HFF-Myc (cell line): ENCODE results near the gene ZNF865.

Experiments used
- DNase-seq: peaks from one replicate; pipeline ENCODE4 v3.0.0-alpha.2; 2011; ENCODE audit warnings: low read depth; ENCODE audit errors: extremely low read depth
- H3K4me3 ChIP-seq: replicated peaks from 2 replicates; pipeline ENCODE4 v1.5.1; 2011; ENCODE audit warnings: low read depth, mild to moderate bottlenecking, control low read depth, low read length
- TF ChIP-seq, protein P1 (sequence below): IDR thresholded peaks from 2 replicates; pipeline ENCODE4 v1.5.1; 2012; ENCODE audit warnings: mild to moderate bottlenecking, low read depth, low read length, control low read depth; ENCODE audit errors: missing control alignments

Gene ZNF865

DNA sequence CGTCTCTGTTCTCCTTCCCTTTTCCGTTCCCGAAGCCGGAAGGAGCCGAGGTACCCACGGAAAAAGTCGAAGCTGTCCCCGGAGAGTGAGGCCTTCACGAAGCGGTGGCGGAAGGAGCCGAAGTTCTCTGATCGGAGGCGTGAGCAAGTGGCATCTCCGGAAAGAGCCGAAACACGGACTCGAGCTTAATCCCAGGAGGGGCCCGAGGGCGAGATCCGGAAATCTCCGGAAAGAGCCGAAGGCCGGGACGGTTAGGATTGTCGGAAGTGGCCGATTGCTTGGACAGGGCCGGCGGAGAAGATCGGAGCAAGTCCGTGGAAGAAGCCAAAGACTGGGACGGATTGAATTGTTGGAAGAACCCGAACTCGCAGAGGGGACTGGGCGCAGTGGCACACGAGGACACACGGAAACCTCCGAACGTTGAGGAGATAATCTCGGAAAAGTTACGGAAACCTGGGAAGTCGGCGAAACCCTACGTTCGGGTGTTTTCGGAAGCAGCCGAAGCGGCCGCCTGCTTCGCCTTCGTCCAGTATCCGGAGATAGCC lies 48.9 kb downstream of the ZNF865 start:
- peak; percentile 99 for DNase-seq
- H3K4me3 ChIP-seq, result peak overlapping the region; percentile 75

DNA sequence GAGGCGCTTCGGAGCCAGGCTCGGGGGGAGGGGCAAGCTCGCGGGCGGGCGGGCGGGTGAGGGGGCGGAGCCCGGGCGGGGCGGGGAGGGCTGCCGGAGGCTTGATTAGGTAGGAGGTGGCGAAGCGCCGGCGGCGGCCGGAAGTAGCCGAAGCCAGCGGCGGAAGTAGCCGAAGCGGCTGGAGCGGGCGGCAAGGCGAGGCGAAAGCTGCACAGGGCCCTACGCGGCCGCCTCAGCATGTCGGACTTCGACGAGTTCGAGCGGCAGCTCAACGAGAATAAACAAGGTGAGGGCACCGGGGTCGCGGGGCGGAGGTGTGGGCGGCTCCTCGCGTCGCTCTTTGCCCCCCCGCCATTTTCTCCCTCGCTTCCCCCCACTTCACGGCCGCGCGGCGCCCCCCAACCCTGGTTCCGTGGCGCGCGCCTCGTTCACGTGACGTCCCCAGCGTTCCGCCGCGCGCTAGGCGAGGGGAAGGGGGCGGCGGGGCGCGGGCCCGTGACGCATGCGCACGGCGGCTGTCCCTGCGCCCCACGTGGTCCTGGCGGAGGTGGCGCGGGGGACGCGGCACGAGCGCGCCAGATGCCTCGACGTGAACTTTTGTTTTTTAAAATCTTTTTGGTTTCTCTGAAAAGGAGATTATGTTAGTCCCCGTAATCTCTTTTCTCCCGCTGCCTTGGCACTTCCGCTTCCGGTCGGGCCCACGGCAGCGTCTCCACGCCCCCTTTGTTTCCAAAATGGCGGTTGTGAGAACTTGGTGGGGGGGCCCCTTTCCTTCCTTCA lies 49.6 kb downstream of the ZNF865 start, which contains the start of gene U2AF2:
Gene U2AF2 (plus strand): TSS at position 168 of the 780 bp plus-strand sequence. CDS start 70 bp downstream, at position 238.
- no peak for DNase-seq
- peak within 1 kb of the TSS; percentile 75 for H3K4me3 ChIP-seq
- TF ChIP-seq, protein P1, sequence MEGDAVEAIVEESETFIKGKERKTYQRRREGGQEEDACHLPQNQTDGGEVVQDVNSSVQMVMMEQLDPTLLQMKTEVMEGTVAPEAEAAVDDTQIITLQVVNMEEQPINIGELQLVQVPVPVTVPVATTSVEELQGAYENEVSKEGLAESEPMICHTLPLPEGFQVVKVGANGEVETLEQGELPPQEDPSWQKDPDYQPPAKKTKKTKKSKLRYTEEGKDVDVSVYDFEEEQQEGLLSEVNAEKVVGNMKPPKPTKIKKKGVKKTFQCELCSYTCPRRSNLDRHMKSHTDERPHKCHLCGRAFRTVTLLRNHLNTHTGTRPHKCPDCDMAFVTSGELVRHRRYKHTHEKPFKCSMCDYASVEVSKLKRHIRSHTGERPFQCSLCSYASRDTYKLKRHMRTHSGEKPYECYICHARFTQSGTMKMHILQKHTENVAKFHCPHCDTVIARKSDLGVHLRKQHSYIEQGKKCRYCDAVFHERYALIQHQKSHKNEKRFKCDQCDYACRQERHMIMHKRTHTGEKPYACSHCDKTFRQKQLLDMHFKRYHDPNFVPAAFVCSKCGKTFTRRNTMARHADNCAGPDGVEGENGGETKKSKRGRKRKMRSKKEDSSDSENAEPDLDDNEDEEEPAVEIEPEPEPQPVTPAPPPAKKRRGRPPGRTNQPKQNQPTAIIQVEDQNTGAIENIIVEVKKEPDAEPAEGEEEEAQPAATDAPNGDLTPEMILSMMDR, result no peak

More for the DNA sequence above, 48.9 kb downstream of the ZNF865 start:
- TF ChIP-seq, protein P1, result no peak

DNA sequence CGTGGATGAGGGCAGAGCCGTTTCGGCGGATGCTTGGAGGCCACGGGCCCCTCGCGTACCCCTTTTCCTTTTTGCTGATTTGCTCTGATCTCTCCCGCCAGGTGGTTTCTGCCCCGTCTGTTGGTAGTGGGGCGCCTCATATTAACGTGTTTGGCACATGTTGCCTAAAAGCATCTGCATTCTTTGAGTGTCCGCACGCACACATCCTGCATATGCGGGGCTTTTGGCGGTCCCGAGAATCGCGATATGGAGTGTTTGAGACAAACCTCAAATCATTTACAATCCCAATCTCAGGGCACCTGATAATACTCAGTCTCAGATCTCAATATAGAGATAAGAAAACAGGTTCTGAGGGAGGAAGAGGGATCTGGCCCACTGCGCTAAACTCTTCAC lies 50.2 kb downstream of the ZNF865 start:
- DNase-seq, result no peak
- TF ChIP-seq, protein P1, result no peak
- peak overlapping the region; percentile 75 for H3K4me3 ChIP-seq

DNA sequence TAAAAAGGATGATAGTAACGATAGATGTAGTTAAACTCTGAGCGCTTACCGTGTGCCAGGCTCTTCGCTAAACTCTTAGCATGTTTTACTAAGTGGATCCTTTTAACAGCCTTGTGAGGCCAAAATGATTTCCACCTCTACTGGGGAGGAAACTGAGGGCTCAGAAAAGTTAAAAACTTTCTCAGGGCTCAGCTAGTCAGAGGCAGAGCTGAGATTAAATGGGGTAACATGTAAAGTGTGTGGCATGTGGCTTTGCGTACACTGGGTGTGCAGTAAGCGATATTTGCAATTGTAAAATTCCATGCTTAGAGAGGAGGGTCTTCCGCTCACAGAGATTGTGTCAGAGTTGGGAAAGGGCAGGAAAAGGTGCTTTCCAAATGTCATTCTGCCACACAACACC lies 51.1 kb downstream of the ZNF865 start:
- H3K4me3 ChIP-seq, result peak overlapping the region; percentile 75
- DNase-seq, result no peak
- TF ChIP-seq, protein P1, result no peak

DNA sequence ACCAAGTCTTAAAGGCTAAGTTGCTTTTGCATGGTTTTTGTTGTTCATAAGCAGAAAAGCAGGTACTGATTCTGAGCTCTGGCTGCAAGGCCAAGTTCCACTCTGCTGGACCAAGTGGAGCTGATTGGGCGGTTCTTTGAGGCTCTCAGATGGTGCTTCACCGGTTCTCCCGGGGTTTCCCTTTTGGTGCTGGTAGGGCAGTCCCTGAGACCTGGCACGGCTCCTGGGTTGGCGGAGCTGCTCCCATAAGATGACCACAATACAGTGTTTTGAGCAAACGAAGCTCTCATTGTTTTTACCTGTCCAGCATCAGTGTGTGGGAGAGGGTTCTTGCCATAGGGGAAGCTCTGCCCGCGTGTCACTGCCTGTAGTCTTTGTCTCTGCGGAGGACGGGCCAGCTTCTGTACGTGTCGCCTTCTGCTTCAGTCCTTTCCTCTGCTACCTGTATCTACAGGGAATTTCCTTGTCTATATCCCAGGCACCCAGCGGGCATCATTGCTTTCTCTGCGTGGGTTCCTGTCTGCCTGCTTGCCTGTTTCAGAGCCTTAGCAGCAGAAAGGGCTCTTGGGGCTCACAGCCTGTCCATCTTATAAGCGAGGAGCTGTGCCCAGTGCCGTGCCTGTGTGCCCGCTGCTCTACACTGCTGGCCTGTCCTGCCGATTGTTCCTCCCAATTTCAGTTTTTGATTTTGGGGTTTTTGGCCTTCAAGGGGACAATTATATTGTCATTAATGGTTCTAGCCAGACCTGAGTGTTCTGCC lies 51.7 kb downstream of the ZNF865 start:
- H3K4me3 ChIP-seq, result peak overlapping the region; percentile 75
- no peak for DNase-seq
- TF ChIP-seq, protein P1, result no peak

DNA sequence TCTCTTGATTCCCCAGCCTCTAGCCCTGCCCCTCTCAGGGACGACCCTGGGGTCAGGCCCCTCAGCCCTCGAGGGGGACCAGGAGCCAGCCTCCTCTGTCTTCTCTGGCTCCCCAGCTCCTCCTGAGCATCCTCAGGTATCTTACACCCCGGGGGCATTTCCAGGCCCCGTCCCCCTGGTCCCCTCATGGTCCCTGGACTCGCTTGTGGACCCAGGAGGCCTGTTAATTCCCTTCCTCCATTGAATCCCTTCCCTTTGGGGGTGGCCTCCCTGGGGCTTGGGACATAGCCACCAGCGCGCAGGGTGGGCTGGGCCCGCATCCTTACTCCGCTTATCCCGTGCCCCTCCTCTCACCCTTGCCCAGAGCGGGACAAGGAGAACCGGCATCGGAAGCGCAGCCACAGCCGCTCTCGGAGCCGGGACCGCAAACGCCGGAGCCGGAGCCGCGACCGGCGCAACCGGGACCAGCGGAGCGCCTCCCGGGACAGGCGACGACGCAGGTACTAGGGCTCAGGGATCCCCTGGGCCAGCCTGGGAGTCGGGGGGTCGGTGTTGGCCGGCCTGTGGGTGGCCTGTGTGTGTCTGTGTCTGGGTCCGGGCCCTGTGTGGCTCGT lies 53.5 kb downstream of the ZNF865 start:
- TF ChIP-seq, protein P1, result no peak
- no peak for DNase-seq
- H3K4me3 ChIP-seq, result peak overlapping the region; percentile 75; the same call in 1 of the 2 replicates
